ENCODE results near the gene ADM.

The ADM gene

GRCh38 chr11:10329935-10330334 is 25.1 kb downstream of the ADM start:
- no peak for FAIRE-seq

GRCh38 chr11:10331548-10332289 is 26.8 kb downstream of the ADM start:
- no peak for FAIRE-seq

- FAIRE-seq = no peak
Measured at GRCh38 chr11:10333490-10333889, 28.6 kb downstream of the ADM start.

DNA sequence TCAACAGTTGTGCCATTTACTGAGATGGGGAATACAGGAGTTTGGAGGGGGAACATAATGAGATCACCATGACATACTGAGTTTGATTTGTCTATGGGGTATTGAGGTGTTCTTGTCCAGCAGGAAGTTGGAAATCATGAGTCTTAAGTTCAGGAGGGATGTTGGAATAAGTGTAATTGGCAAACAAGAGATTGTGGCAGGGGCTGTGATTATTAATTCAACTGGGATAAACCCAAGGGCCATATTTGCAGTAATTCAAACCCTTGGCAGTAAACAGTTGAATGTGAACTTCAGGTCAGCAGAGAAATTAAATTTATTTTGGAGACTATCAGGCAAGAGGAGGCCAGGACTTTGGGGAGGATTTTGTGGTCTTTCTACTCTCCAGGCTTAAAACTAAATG is 33.4 kb downstream of the ADM start:
- FAIRE-seq = no peak

DNA sequence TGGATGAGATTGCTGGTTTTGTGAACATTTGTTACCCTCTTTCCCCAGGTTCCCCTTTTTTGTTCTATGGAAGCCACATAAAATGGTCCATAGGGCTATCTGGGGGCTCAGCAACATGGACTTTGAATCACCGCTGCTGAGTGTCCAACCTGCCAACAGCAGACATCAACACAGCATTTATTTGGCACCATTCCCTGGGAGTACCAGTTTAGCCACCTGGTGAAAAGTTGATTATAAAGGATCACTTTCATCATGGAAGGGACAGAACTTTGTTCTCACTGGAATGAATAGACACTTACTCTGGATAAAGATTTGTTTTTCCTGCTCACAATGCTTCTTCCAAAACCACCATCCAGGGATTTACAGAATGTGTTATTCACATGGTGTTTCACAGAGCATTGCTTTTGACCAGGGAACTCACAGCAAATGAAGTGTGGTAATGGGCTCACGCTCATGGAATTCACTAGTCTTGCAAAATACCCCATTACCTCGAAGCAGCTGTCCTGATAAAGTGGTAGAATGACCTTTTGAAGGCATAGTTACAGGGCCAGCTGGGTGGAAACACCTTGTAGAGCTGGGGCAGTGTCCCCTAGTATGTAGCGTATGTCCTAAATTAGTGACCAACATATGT is 43.9 kb downstream of the ADM start:
- no peak for FAIRE-seq

- no peak for FAIRE-seq
Measured at GRCh38 chr11:10349281-10349665, 44.4 kb downstream of the ADM start.

GRCh38 chr11:10349806-10350205 is 44.9 kb downstream of the ADM start:
- no peak for FAIRE-seq

DNA sequence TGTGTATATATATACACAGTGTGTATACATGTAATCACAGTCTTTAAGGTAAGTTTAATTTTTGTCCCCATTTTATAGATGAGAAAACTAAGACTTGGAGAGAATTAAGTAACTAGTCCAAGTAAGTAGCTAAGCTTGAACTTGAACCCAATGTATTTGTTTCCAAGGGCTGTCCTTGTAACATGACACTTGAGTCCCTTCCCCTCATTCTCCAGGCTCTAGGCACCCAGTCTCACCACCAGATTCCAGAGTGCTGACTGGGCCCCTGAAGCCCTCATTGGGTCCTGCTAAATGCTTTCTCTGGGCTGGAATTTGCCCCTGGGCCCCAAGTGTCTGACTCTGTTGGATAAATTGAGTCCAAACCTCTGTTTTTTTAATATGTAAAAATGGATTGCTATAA is 45.5 kb downstream of the ADM start:
- no peak for FAIRE-seq

DNA sequence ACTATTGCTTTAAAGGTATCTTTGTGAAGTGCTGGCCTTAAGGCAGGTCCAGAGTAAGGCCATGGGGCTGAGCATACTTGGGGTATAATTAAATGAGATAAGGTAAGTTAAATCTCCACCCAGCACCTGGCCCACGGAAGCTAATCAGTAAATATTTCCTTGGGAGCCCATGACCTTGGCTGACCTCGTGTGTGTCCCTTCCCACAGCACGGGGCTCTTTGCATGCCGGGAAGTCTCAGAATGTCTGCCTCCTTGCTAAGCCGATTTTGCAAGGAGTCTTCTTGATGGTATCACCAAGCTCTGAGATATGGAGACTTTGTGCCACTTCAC is 46.5 kb downstream of the ADM start:
- no peak for FAIRE-seq

GRCh38 chr11:10351765-10352641 is 47.1 kb downstream of the ADM start:
- no peak for FAIRE-seq

DNA sequence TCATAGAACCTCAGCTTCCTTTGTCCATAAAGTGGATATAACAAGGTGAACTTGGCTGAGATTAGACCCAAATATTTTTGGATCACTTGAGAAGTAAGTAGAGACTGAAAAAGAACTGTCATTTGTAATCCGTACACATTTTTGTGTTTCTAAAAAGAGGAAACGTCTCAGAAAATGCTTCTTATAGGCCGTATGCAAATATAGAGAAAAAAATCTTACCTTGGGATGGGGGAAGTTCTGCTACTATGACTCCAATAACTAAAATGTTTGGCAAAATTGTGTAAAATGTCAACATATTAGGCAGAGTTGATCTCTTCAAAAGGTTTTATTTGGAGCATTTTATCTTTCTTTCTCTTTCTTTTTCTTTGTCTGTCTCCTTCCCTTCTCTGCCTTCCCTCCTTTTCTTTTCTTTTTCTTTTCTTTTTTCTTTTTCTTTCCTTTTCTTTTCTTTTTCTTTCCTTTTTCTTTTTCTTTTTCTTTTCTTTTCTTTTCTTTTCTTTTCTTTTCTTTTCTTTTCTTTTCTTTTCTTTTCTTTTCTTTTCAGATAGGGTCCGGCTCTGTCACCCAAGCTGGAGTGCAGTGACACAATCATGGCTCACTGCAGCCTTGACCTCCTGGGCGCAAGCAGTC is 48.2 kb downstream of the ADM start:
- FAIRE-seq = no peak

DNA sequence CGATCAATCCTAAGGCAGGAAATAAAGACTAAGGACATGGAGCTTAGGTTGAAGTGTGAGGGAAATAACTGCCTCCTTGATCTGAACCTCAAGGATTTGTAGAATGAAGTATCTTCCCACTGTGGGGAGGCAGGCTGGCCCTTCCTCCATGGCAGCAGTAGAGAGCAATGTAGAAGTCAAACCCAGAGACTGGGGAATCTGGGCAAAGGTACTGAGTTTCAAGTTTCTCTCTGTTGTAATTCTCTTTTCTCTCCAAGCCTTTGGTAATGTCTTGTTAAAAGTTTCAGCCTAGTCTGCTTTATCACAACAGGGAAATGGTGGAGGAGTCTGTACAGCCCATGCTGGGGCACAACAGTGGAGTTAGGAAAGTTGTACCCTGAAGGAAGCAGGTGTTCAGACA is 49.5 kb downstream of the ADM start:
- FAIRE-seq = no peak

DNA sequence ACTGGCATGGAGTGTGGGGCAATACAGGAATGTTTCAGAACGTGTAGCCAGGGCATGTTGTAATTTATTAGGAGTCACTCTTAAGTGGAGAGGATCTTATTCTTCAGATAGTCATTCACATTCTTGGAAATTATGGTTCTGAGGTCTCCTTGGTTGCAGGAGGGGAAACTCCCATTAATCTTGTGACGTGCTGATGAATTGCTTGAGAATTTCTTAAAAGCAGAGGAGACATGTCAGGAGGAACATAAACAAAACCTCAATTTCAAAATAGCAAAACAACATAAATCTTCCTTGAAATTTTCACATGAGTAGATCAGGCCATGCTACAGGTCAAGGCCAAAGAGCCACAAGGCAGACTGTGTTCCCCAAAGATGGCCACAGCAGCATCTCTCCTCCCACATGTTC is 50.4 kb downstream of the ADM start:
- no peak for FAIRE-seq

GRCh38 chr11:10356161-10356560 is 51.3 kb downstream of the ADM start:
- FAIRE-seq = no peak

Data from A204.1 (cell line).